AG08396 (cell line): ENCODE measurements around the gene GOLT1A.
A peak's percentile ranks its signal among the peaks of the same experiment; 100 is the strongest.

ENCODE experiments used
- DNase-seq: peaks from one replicate; pipeline ENCODE4 v3.0.0; 2012; ENCODE audit warnings: low spot score, mixed read lengths

GOLT1A gene

GRCh38 chr1:204213668-204214662 is at the start of gene GOLT1A:
Gene GOLT1A (minus strand): TSS chr1:204213988. CDS start chr1:204213906, 82 bp downstream.
- peak; percentile 66 for DNase-seq

- no peak for DNase-seq
These were observed 49.6 kb upstream of the GOLT1A start for GRCh38 chr1:204263254-204263910.

- DNase-seq = no peak
These were observed 48.9 kb upstream of the GOLT1A start for GRCh38 chr1:204262506-204263253.

- DNase-seq = peak; percentile 69
These were observed 48.1 kb upstream of the GOLT1A start for GRCh38 chr1:204261746-204262505.

- no peak for DNase-seq
These were observed 47.5 kb upstream of the GOLT1A start for GRCh38 chr1:204261266-204261665.

GRCh38 chr1:204260601-204261197 is 46.9 kb upstream of the GOLT1A start:
- no peak for DNase-seq

GRCh38 chr1:204259782-204260181 is 46.0 kb upstream of the GOLT1A start:
- DNase-seq = no peak

- no peak for DNase-seq
These were observed 45.4 kb upstream of the GOLT1A start for GRCh38 chr1:204259196-204259595.

- peak; percentile 86 for DNase-seq
These were observed 44.7 kb upstream of the GOLT1A start for GRCh38 chr1:204258213-204259115.

- DNase-seq = no peak
These were observed 43.7 kb upstream of the GOLT1A start for GRCh38 chr1:204257446-204257845.

- no peak for DNase-seq
These were observed 42.7 kb upstream of the GOLT1A start for GRCh38 chr1:204256531-204256930.

GRCh38 chr1:204255966-204256365 is 42.2 kb upstream of the GOLT1A start:
- peak; percentile 38 for DNase-seq

- DNase-seq = no peak
These were observed 41.4 kb upstream of the GOLT1A start for GRCh38 chr1:204255225-204255624.

- DNase-seq = peak; percentile 74
These were observed 40.4 kb upstream of the GOLT1A start for GRCh38 chr1:204254031-204254661.

- DNase-seq = no peak
These were observed 38.3 kb upstream of the GOLT1A start for GRCh38 chr1:204251926-204252689.

- no peak for DNase-seq
These were observed 37.5 kb upstream of the GOLT1A start for GRCh38 chr1:204251286-204251685.

GRCh38 chr1:204250428-204251030 is 36.7 kb upstream of the GOLT1A start:
- no peak for DNase-seq

GRCh38 chr1:204249736-204250427 is 36.1 kb upstream of the GOLT1A start:
- no peak for DNase-seq
